Measurements from ENCODE around the gene UVRAG. TPM values are rescaled to one million over a fixed set of nuclear protein-coding genes. Genes with fewer than 3 reads are reported as not detected.

Gene UVRAG
- total and polyA plus RNA-seq, 2 of the 13 experiments (the other 11 are each of a cell fraction or from before 2014, with no cell fraction given) = 9.7 to 17.3 TPM

DNA sequence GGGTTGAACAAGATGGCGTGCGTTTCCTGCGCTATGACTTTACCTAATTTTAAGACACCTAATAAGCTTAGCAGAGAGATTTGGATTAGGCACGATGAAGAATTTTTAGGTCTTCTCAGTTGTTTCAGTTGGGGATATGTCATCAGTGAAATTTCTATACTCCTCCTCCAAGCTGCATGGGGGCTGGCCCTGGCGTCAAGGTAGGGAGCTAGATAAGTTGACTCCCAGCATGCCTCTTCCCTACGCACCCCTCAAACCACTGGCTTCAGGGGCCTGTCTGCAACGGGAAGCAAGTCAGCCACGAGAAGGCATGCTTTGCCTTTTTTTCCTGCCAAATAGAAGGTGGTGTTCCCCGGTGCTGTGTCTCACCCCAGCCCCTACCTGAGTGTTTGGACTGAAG is 33.2 kb upstream of the UVRAG start (continued):
- TF ChIP-seq DPF2 (CRISPR knock-in tag; IDR thresholded peaks at IDR 0.05; ENCODE audit: borderline replicate concordance, low read depth) (no peak), RFX1 (IDR thresholded peaks at IDR 0.05) (no peak), ZBTB1 (CRISPR knock-in tag; IDR thresholded peaks at IDR 0.05; ENCODE audit: borderline replicate concordance) (no peak)
- TF ChIP-seq, protein P1, sequence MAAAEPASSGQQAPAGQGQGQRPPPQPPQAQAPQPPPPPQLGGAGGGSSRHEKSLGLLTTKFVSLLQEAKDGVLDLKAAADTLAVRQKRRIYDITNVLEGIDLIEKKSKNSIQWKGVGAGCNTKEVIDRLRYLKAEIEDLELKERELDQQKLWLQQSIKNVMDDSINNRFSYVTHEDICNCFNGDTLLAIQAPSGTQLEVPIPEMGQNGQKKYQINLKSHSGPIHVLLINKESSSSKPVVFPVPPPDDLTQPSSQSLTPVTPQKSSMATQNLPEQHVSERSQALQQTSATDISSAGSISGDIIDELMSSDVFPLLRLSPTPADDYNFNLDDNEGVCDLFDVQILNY (CRISPR knock-in tag; conservative IDR thresholded peaks at IDR 0.05) = no peak

DNA sequence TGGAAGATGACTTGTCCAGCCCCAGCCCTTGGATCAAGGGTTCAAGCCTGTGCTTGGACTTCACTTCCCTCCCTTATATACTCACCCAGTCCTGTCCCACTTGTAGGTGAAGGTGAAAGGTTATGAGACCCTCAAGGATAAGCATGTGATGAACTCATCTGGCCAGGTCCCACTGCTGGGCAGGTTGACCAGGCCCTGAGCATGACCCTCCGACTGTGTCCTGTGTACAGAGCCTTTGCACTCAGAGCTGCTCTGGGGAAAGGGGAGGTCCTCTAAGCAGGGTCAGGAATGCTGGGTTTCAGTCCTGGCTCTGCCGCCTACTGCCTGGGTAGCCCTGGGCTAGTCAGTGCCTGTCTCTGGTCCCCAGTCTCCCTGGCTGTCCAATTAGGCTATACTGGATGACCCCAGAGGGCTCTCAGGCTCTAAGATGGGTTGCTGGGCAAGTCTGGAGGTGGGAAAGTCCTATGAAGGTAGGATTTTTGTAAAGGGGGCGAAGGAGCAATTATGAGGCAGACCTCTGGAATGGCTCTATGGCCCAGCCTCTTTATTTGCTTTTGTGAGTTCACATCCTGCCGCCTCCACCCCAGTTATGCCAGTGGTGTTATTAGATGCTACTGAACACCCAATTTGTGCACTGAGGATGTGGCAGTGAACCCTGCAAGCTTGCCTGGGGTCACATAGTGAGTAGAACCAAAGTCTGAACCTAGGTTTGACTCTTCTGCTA is 32.3 kb upstream of the UVRAG start:
- Histone ChIP-seq H2AFZ (ENCODE audit: low read length) (no peak overlapping the region), H3K4me1 (ENCODE audit: insufficient read depth, low read length) (peaks cover 80% of the 10 kb centered on the region), H3K27ac (ENCODE audit: extremely low read length, insufficient read depth, low read length) (peak overlapping the region; percentile 92), H3K36me3 (replicated peaks in 1 of 2; ENCODE audit: control insufficient read depth in 1 of 2, insufficient read depth in 2 of 2, low read length in 2 of 2) (peaks cover 3 to 6% of the 10 kb centered on the region in 2 experiments; a peak in 2 of 5 replicates), H3K27me3 (ENCODE audit: control insufficient read depth in 1 of 2, insufficient read depth in 2 of 2, low read length in 2 of 2) (no peaks in the 10 kb centered on the region), H3K9ac (ENCODE audit: insufficient read depth, low read depth, low read length) (peak overlapping the region; percentile 57), H3K9me3 (ENCODE audit: low read length) (no peaks in the 10 kb centered on the region), H4K20me1 (ENCODE audit: insufficient read depth, low read length) (no peaks in the 10 kb centered on the region), H3K4me2 (ENCODE audit: low read depth, low read length) (peak overlapping the region; percentile 74), H3K79me2 (ENCODE audit: insufficient read depth, low read length) (no peaks in the 10 kb centered on the region), H3K4me3 (replicated peaks in 1 of 3; ENCODE audit: insufficient read depth in 1 of 3, low read depth in 2 of 3, low read length in 3 of 3) (peak overlapping the region in 1 of 3 experiments; percentile 47; a peak in 2 of 6 replicates)
- in situ Hi-C loops (cut with HindIII; ENCODE audit: extremely low pct_ligation_motif_present, low pct_unique_long_range_greater_than_20kb) = no loop called here
- intact Hi-C loops (cut with micrococcal nuclease; ENCODE audit: unreplicated experiment) = no loop called here
- BruUV-seq (replicated peaks) = no TSS peak
- DNase-seq (ENCODE audit: low spot score) (peak; percentile 92), FAIRE-seq (peak; percentile 66), ATAC-seq (peak; percentile 86)
- POLR2A ChIA-PET = interaction anchor here (0.6 to 7.9 kb wide), 15 partner anchors 9 to 77 kb away, joined by 3 to 138 read pairs (median 8); partner anchors contain the start of genes DGAT2 and UVRAG
- 0% methylated on average over 3 of the region's 4 CpGs for WGBS (ENCODE audit: low lambda C conversion rate)
- CTCF ChIA-PET (ENCODE audit: low intra/inter-chr PET ratio, low total read pairs) = no interaction called here
- TF ChIP-seq, protein P2, sequence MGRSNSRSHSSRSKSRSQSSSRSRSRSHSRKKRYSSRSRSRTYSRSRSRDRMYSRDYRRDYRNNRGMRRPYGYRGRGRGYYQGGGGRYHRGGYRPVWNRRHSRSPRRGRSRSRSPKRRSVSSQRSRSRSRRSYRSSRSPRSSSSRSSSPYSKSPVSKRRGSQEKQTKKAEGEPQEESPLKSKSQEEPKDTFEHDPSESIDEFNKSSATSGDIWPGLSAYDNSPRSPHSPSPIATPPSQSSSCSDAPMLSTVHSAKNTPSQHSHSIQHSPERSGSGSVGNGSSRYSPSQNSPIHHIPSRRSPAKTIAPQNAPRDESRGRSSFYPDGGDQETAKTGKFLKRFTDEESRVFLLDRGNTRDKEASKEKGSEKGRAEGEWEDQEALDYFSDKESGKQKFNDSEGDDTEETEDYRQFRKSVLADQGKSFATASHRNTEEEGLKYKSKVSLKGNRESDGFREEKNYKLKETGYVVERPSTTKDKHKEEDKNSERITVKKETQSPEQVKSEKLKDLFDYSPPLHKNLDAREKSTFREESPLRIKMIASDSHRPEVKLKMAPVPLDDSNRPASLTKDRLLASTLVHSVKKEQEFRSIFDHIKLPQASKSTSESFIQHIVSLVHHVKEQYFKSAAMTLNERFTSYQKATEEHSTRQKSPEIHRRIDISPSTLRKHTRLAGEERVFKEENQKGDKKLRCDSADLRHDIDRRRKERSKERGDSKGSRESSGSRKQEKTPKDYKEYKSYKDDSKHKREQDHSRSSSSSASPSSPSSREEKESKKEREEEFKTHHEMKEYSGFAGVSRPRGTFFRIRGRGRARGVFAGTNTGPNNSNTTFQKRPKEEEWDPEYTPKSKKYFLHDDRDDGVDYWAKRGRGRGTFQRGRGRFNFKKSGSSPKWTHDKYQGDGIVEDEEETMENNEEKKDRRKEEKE (IDR thresholded peaks at IDR 0.05) = no peak
- TF ChIP-seq KMT2B (CRISPR knock-in tag; IDR thresholded peaks at IDR 0.05) = no peak
- TF ChIP-seq PHB2 (IDR thresholded peaks at IDR 0.05; ENCODE audit: partially characterized antibody) = no peak
- no peak for TF ChIP-seq ZNF350 (CRISPR knock-in tag; IDR thresholded peaks at IDR 0.05; ENCODE audit: borderline replicate concordance, low read depth)
- peak; percentile 41; the same call in 1 of the 2 replicates for TF ChIP-seq RXRB (CRISPR knock-in tag; IDR thresholded peaks at IDR 0.05; ENCODE audit: borderline replicate concordance)
- no peak for TF ChIP-seq RNF2 (conservative IDR thresholded peaks at IDR 0.05; ENCODE audit: low read depth)
- TF ChIP-seq SP4 (CRISPR knock-in tag; IDR thresholded peaks at IDR 0.05) = no peak
- TF ChIP-seq, protein P3, sequence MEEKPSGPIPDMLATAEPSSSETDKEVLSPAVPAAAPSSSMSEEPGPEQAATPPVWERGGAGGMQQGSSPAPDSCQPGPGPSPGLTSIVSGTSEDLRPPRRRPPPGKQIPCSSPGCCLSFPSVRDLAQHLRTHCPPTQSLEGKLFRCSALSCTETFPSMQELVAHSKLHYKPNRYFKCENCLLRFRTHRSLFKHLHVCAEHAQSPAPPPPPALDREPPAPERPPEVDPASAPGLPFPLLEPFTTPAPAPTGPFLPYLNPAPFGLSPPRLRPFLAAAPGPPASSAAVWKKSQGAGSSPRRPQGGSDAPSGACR (CRISPR knock-in tag; IDR thresholded peaks at IDR 0.05) = no peak
- no peak for TF ChIP-seq HNRNPH1 (optimal IDR thresholded peaks at IDR 0.05; ENCODE audit: low read depth, low read length)
- no peak for TF ChIP-seq ZFP62 (CRISPR knock-in tag; IDR thresholded peaks at IDR 0.05)
- no peak for TF ChIP-seq NFKBIZ (CRISPR knock-in tag; IDR thresholded peaks at IDR 0.05)
- TF ChIP-seq ZNF292 (CRISPR knock-in tag; IDR thresholded peaks at IDR 0.05; ENCODE audit: borderline replicate concordance, low read depth) = no peak

Data from HepG2 (cell line).